GM12878 (cell line): Measurements from ENCODE around the gene SLC22A12.

Experiments
- CEBPB ChIP-seq, 2 experiments: fragments of 150-350 bp in 1 of 2; IDR thresholded peaks; 2 replicates each; pipeline ENCODE4 v1.6.1; 2012 to 2014; ENCODE audit warnings: low read depth in 2 of 2, low read length in 2 of 2, borderline replicate concordance in 1 of 2, inconsistent platforms in 1 of 2
- EGR1 ChIP-seq, 2 experiments: IDR thresholded peaks; 1 replicate in 1 of 2; 2 replicates in 1 of 2; pipeline ENCODE4 v1.6.1; 2011 to 2012; ENCODE audit warnings: low read depth in 2 of 2, low read length in 2 of 2, borderline replicate concordance in 1 of 2, mild to moderate bottlenecking in 1 of 2, moderate library complexity in 1 of 2
- MAX ChIP-seq: IDR thresholded peaks from 2 replicates; pipeline ENCODE4 v1.6.1; 2012; ENCODE audit warnings: low read depth, low read length, improper control_type of control experiment
- RAD51 ChIP-seq: fragments of 450-650 bp; IDR thresholded peaks from 2 replicates; pipeline ENCODE4 v1.6.1; 2016; ENCODE audit warnings: moderate library complexity, mild to moderate bottlenecking, inconsistent platforms
- YY1 ChIP-seq: IDR thresholded peaks from 2 replicates; pipeline ENCODE4 v1.6.1; 2011; ENCODE audit warnings: low read depth, mild to moderate bottlenecking, low read length

- TF ChIP-seq MAX (no peak), CEBPB (IDR thresholded peaks at IDR 0.05; ENCODE audit: borderline replicate concordance in 1 of 2, low read depth in 2 of 2, low read length in 2 of 2) (no peak), RAD51 (no peak), EGR1 (IDR thresholded peaks at IDR 0.05; ENCODE audit: borderline replicate concordance in 1 of 2, low read depth in 2 of 2, low read length in 2 of 2) (no peak), YY1 (no peak)
Observed at GRCh38 chr11:64624883-64625481, 34.0 kb downstream of the SLC22A12 start.
